GM21423 (cell line): Measurements from ENCODE around the gene AFF1.

Experiments used
- ATAC-seq: cut with Tn5 transposase; IDR thresholded peaks from one replicate; pipeline ENCODE4 v1.9.1; 2021; ENCODE audit warnings: mild to moderate bottlenecking, moderate library complexity; ENCODE audit not compliant: unreplicated experiment

The AFF1 gene

DNA sequence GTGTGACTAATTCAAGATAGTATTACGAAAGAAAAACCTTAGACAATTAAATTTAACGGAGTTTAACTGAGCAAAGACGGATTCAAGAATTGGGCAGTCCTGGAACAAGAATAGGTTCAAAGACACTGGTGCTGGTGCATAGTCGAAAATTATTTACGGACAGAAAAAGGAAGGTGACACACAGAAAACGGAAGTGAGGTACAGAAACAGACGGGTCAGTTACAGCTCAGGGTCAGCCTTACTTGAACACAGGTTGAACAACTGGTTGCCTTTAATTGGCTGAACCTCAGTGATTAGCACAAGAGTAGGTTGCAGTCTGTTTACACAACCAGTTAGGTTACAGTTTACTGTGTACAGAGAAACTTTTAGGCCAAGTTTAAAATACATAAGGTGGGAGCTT lies 254.1 kb downstream of the AFF1 start:
- no peak for ATAC-seq
